Motor neuron (in vitro differentiated cells): ENCODE results near the gene KLLN. TPM values are rescaled to one million over a fixed set of nuclear protein-coding genes. Genes with fewer than 3 reads are reported as not detected.
A peak's percentile ranks its signal among the peaks of the same experiment; 100 is the strongest.
"Not testable (repeated sequence)": the region's sequence is repeated elsewhere in the genome, so short reads cannot be mapped to it uniquely, and the experiment has no call there.

Experiments
- ATAC-seq, 8 experiments: fragments of 200-7000 bp; cut with Tn5 transposase; replicated peaks in 6 of 8; 2 replicates each; pipeline ENCODE4 v1.8.0; 2021; ENCODE audit warnings: mild to moderate bottlenecking in 8 of 8, moderate library complexity in 8 of 8
- H3K27ac ChIP-seq, 2 donors: fragments of 250-450 bp; sonication (Bioruptor Pico); 2 replicates each; pipeline ENCODE4 v1.9.0; 2021; ENCODE audit warnings: antibody characterized with exemption in 2 of 2, mild to moderate bottlenecking in 2 of 2, moderate library complexity in 1 of 2
- H3K4me1 ChIP-seq, 2 donors: fragments of 250-450 bp; sonication (Bioruptor Pico); replicated peaks in 1 of 2; 2 replicates each; pipeline ENCODE4 v1.6.1; 2021; ENCODE audit warnings: antibody characterized with exemption in 2 of 2, mild to moderate bottlenecking in 2 of 2, moderate library complexity in 1 of 2
- H3K4me3 ChIP-seq, 5 donors: fragments of 250-450 bp; sonication (Bioruptor Pico); 2 replicates each; pipeline ENCODE4 v1.9.0; 2021; ENCODE audit warnings: antibody characterized with exemption in 5 of 5, mild to moderate bottlenecking in 5 of 5, moderate library complexity in 4 of 5
- WGBS, 10 experiments: fragments of 450-650 bp; shearing (Covaris generic); methylation state at CpG; one replicate each; pipeline ENCODE4 v1.0.0; 2022; 5-methylcytosine and 5-hydroxymethylcytosine counted together
- in situ Hi-C, 9 experiments: fragments of 400-800 bp; cut with MboI; loops; one replicate each; pipeline ENCODE4 v1.15.0; 2021; ENCODE audit warnings: low sequenced_read_pairs in 9 of 9, low pct_unique_long_range_greater_than_20kb in 2 of 9; ENCODE audit not compliant: unreplicated experiment in 9 of 9
- total RNA-seq, 8 experiments: library from RNA; unstranded; fragments of 300-600 nt; gene quantifications; 2 replicates each; pipeline versions ENCODE4 v1.2.3 to v1.2.4, GENCODE V29; 2022

Gene KLLN
- total RNA-seq, 8 experiments from 2014 or later, result 1.3 to 3.0 (median 2.3) TPM

GRCh38 chr10:87863951-87864495, 690 bp upstream of the KLLN start:
- WGBS, 10 experiments, result 0 to 2% (median 0%) methylated on average over 1 to 7 of the region's 47 CpGs; no CpG with 5 or more reads in 7 of the 10 experiments
- peak overlapping the region; percentile 79 to 95 (median 90) for H3K4me3 ChIP-seq
- H3K27ac ChIP-seq, result peak overlapping the region; percentile 86 to 95
- peak in 4 of 8 experiments; percentile 11 to 18 (median 14) for ATAC-seq
- in situ Hi-C loops, result loop anchor here in 4 of 9 experiments (25.0 kb wide), 3 partner anchors 523 to 698 kb away; no protein-coding TSS in a partner anchor
- H3K4me1 ChIP-seq, result not testable (repeated sequence)

GRCh38 chr10:87862679-87863052, 667 bp downstream of the KLLN start:
- Histone ChIP-seq H3K27ac (peak overlapping the region; percentile 86 to 95), H3K4me1 (peaks cover 0 to 5% of the 10 kb centered on the region in 2 donors), H3K4me3 (peak overlapping the region; percentile 79 to 95 (median 90))
- WGBS, 10 experiments, result 0 to 20% (median 0%) methylated on average over 1 to 11 of the region's 21 CpGs; no CpG with 5 or more reads in 2 of the 10 experiments
- in situ Hi-C loops, result loop anchor here in 4 of 9 experiments (25.0 kb wide), 3 partner anchors 525 to 700 kb away; no protein-coding TSS in a partner anchor
- ATAC-seq, result peak; percentile 0 to 8 (median 2)

- WGBS, 10 experiments, result 0 to 4% (median 1%) methylated on average over 1 to 18 of the region's 57 CpGs; no CpG with 5 or more reads in 7 of the 10 experiments
- peak; percentile 51 to 65 (median 54) for ATAC-seq
- Histone ChIP-seq H3K4me3 (peak overlapping the region; percentile 79 to 95 (median 90)), H3K4me1 (peaks cover 0 to 5% of the 10 kb centered on the region in 2 donors), H3K27ac (peak overlapping the region; percentile 86 to 95)
- in situ Hi-C loops, result loop anchor here in 4 of 9 experiments (25.0 kb wide), 3 partner anchors 525 to 700 kb away; no protein-coding TSS in a partner anchor
These were observed 1.2 kb downstream of the KLLN start for GRCh38 chr10:87861953-87862678.

GRCh38 chr10:87861566-87861952, 1.8 kb downstream of the KLLN start:
- Histone ChIP-seq H3K27ac (no peak overlapping the region), H3K4me1 (peaks cover 0 to 5% of the 10 kb centered on the region in 2 donors), H3K4me3 (peak overlapping the region; percentile 79 to 95 (median 90))
- 0 to 79% (median 19%) methylated on average over 1 to 12 of the region's 16 CpGs; no CpG with 5 or more reads in 3 of the 10 experiments for WGBS, 10 experiments
- ATAC-seq, result peak in 2 of 8 experiments; percentile 1 to 10
- in situ Hi-C loops, result loop anchor here in 4 of 9 experiments (25.0 kb wide), 3 partner anchors 526 to 701 kb away; no protein-coding TSS in a partner anchor

GRCh38 chr10:87860816-87861403, 2.4 kb downstream of the KLLN start:
- in situ Hi-C loops, result loop anchor here in 4 of 9 experiments (25.0 kb wide), 3 partner anchors 526 to 701 kb away; no protein-coding TSS in a partner anchor
- ATAC-seq, result no peak
- WGBS, 10 experiments, result 54 to 100% (median 96%) methylated on average over 1 to 4 of the region's 4 CpGs; no CpG with 5 or more reads in 1 of the 10 experiments
- Histone ChIP-seq H3K4me1 (peaks cover 0 to 5% of the 10 kb centered on the region in 2 donors), H3K4me3 (no peak overlapping the region), H3K27ac (no peak overlapping the region)

- WGBS, 10 experiments, result 10 to 100% (median 75%) methylated on average over 1 to 3 of the region's 3 CpGs; no CpG with 5 or more reads in 3 of the 10 experiments
- Histone ChIP-seq H3K4me3 (no peak overlapping the region), H3K27ac (no peak overlapping the region), H3K4me1 (peaks cover 0 to 5% of the 10 kb centered on the region in 2 donors)
- in situ Hi-C loops, result loop anchor here in 4 of 9 experiments (25.0 kb wide), 3 partner anchors 527 to 702 kb away; no protein-coding TSS in a partner anchor
- no peak for ATAC-seq
These were observed 3.1 kb downstream of the KLLN start for GRCh38 chr10:87860156-87860795.

- H3K4me3 ChIP-seq, ATAC-seq, H3K27ac ChIP-seq, H3K4me1 ChIP-seq: not testable (repeated sequence)
- 50 to 100% (median 89%) methylated on average over 1 to 4 of the region's 4 CpGs; no CpG with 5 or more reads in 5 of the 10 experiments for WGBS, 10 experiments
- in situ Hi-C loops, result loop anchor here in 4 of 9 experiments (25.0 kb wide), 3 partner anchors 532 to 707 kb away; no protein-coding TSS in a partner anchor
These were observed 7.7 kb downstream of the KLLN start for GRCh38 chr10:87855665-87856064.

- not testable (repeated sequence) for H3K27ac ChIP-seq, ATAC-seq, H3K4me1 ChIP-seq, H3K4me3 ChIP-seq
- in situ Hi-C loops, result loop anchor here in 4 of 9 experiments (25.0 kb wide), 3 partner anchors 532 to 707 kb away; no protein-coding TSS in a partner anchor
- WGBS, 10 experiments, result 67 to 100% (median 97%) methylated on average over 1 to 2 of the region's 5 CpGs; no CpG with 5 or more reads in 4 of the 10 experiments
These were observed 8.1 kb downstream of the KLLN start for GRCh38 chr10:87855247-87855646.

- no peaks in the 10 kb centered on the region for H3K4me1 ChIP-seq
- in situ Hi-C loops, result loop anchor here in 4 of 9 experiments (25.0 kb wide), 3 partner anchors 535 to 710 kb away; no protein-coding TSS in a partner anchor
- WGBS, 10 experiments, result 40 to 100% (median 71%) methylated on average over 1 of the region's 1 CpG; no CpG with 5 or more reads in 2 of the 10 experiments
- H3K27ac ChIP-seq, result no peak overlapping the region
- H3K4me3 ChIP-seq, result no peak overlapping the region
- no peak for ATAC-seq
These were observed 11.2 kb downstream of the KLLN start for GRCh38 chr10:87852089-87852488.

- H3K4me3 ChIP-seq, result no peak overlapping the region
- in situ Hi-C loops, result loop anchor here in 4 of 9 experiments (25.0 kb wide), 3 partner anchors 537 to 712 kb away; no protein-coding TSS in a partner anchor
- WGBS, 10 experiments, result 12 to 43% (median 36%) methylated on average over 1 to 5 of the region's 5 CpGs
- no peaks in the 10 kb centered on the region for H3K4me1 ChIP-seq
- no peak overlapping the region for H3K27ac ChIP-seq
- peak; percentile 79 to 96 (median 88) for ATAC-seq
These were observed 12.6 kb downstream of the KLLN start for GRCh38 chr10:87850742-87851205.

GRCh38 chr10:87849001-87849400, 14.3 kb downstream of the KLLN start:
- no peak overlapping the region for H3K27ac ChIP-seq
- H3K4me3 ChIP-seq, result no peak overlapping the region
- H3K4me1 ChIP-seq, result no peaks in the 10 kb centered on the region
- in situ Hi-C loops, result loop anchor here in 2 of 9 experiments (25.0 kb wide), 1 partner anchor 688 kb away; no protein-coding TSS in a partner anchor
- ATAC-seq, result no peak

GRCh38 chr10:87847550-87847949, 15.8 kb downstream of the KLLN start:
- in situ Hi-C loops, result loop anchor here in 2 of 9 experiments (25.0 kb wide), 1 partner anchor 690 kb away; no protein-coding TSS in a partner anchor
- no peak for ATAC-seq
- no peak overlapping the region for H3K4me3 ChIP-seq
- H3K27ac ChIP-seq, result no peak overlapping the region
- no peaks in the 10 kb centered on the region for H3K4me1 ChIP-seq
